ENCODE data around the gene DTWD1. TPM values are rescaled to one million over a fixed set of nuclear protein-coding genes. Genes with fewer than 3 reads are reported as not detected.

DTWD1 gene
- total and polyA plus RNA-seq, 10 of the 15 experiments (the other 5 are each of a cell fraction or from before 2014, with no cell fraction given) = 13.9 to 32.0 (median 19.3) TPM

DNA sequence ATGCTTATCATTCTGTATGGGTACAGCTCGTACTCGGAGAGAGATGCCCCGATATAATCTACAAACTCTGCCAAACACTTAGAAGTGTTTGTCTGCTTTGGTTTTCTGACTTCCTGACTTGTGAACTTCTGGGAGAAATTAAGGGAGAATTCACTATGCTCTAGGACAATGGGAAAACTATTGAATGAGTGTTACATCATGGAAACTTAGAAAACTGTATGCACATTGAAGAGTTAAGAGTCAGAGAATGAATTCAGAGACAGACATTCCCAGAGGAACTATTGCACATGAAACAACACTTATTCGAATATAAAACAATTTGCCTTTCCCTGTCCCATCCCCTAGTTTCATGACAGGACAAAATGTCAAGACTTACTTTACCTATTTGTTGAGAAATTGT, 57.8 kb downstream of the DTWD1 start (continued):
- TF ChIP-seq GATAD2B (conservative IDR thresholded peaks at IDR 0.05; ENCODE audit: low read depth) (no peak), IKZF1 (conservative IDR thresholded peaks at IDR 0.05) (no peak), YBX1 (IDR thresholded peaks at IDR 0.05) (no peak), EP300 (IDR thresholded peaks at IDR 0.05; ENCODE audit: borderline replicate concordance in 1 of 2, control insufficient read depth in 1 of 2, low read depth in 2 of 2, low read length in 2 of 2) (no peak), CBFB (IDR thresholded peaks at IDR 0.05; ENCODE audit: low read depth) (no peak), NBN (IDR thresholded peaks at IDR 0.05) (no peak), SUZ12 (IDR thresholded peaks at IDR 0.05; ENCODE audit: unreplicated experiment) (no peak)
- TF ChIP-seq, protein P1, sequence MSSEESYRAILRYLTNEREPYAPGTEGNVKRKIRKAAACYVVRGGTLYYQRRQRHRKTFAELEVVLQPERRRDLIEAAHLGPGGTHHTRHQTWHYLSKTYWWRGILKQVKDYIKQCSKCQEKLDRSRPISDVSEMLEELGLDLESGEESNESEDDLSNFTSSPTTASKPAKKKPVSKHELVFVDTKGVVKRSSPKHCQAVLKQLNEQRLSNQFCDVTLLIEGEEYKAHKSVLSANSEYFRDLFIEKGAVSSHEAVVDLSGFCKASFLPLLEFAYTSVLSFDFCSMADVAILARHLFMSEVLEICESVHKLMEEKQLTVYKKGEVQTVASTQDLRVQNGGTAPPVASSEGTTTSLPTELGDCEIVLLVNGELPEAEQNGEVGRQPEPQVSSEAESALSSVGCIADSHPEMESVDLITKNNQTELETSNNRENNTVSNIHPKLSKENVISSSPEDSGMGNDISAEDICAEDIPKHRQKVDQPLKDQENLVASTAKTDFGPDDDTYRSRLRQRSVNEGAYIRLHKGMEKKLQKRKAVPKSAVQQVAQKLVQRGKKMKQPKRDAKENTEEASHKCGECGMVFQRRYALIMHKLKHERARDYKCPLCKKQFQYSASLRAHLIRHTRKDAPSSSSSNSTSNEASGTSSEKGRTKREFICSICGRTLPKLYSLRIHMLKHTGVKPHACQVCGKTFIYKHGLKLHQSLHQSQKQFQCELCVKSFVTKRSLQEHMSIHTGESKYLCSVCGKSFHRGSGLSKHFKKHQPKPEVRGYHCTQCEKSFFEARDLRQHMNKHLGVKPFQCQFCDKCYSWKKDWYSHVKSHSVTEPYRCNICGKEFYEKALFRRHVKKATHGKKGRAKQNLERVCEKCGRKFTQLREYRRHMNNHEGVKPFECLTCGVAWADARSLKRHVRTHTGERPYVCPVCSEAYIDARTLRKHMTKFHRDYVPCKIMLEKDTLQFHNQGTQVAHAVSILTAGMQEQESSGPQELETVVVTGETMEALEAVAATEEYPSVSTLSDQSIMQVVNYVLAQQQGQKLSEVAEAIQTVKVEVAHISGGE (CRISPR knock-in tag; IDR thresholded peaks at IDR 0.05) = no peak
- TF ChIP-seq, protein P2, sequence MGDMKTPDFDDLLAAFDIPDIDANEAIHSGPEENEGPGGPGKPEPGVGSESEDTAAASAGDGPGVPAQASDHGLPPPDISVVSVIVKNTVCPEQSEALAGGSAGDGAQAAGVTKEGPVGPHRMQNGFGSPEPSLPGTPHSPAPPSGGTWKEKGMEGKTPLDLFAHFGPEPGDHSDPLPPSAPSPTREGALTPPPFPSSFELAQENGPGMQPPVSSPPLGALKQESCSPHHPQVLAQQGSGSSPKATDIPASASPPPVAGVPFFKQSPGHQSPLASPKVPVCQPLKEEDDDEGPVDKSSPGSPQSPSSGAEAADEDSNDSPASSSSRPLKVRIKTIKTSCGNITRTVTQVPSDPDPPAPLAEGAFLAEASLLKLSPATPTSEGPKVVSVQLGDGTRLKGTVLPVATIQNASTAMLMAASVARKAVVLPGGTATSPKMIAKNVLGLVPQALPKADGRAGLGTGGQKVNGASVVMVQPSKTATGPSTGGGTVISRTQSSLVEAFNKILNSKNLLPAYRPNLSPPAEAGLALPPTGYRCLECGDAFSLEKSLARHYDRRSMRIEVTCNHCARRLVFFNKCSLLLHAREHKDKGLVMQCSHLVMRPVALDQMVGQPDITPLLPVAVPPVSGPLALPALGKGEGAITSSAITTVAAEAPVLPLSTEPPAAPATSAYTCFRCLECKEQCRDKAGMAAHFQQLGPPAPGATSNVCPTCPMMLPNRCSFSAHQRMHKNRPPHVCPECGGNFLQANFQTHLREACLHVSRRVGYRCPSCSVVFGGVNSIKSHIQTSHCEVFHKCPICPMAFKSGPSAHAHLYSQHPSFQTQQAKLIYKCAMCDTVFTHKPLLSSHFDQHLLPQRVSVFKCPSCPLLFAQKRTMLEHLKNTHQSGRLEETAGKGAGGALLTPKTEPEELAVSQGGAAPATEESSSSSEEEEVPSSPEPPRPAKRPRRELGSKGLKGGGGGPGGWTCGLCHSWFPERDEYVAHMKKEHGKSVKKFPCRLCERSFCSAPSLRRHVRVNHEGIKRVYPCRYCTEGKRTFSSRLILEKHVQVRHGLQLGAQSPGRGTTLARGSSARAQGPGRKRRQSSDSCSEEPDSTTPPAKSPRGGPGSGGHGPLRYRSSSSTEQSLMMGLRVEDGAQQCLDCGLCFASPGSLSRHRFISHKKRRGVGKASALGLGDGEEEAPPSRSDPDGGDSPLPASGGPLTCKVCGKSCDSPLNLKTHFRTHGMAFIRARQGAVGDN (IDR thresholded peaks at IDR 0.05) = no peak

Data from GM12878 (cell line).